Left hindlimb (tissue), 1 donor: ENCODE measurements around the gene SMIM22.

Experiments used
- DNase-seq: peaks from one replicate; pipeline ENCODE4 v3.0.0-alpha.2; 2018

Gene SMIM22

GRCh38 chr16:4826526-4826925 lies 31.4 kb downstream of the SMIM22 start:
- DNase-seq: no peak

- DNase-seq: no peak
Observed at GRCh38 chr16:4826980-4827379, 31.8 kb downstream of the SMIM22 start.

- no peak for DNase-seq
Observed at GRCh38 chr16:4828567-4829321, 33.6 kb downstream of the SMIM22 start.

GRCh38 chr16:4830408-4830807 lies 35.2 kb downstream of the SMIM22 start:
- DNase-seq: no peak

GRCh38 chr16:4831616-4832015 lies 36.4 kb downstream of the SMIM22 start:
- no peak for DNase-seq

GRCh38 chr16:4832698-4833343 lies 37.7 kb downstream of the SMIM22 start:
- DNase-seq: no peak

- no peak for DNase-seq
Observed at GRCh38 chr16:4833584-4833983, 38.4 kb downstream of the SMIM22 start.

GRCh38 chr16:4836727-4837126 lies 41.6 kb downstream of the SMIM22 start:
- DNase-seq: no peak

GRCh38 chr16:4837733-4838501 lies 42.7 kb downstream of the SMIM22 start:
- DNase-seq: no peak

GRCh38 chr16:4839942-4840341 lies 44.8 kb downstream of the SMIM22 start:
- DNase-seq: no peak

- DNase-seq: no peak
Observed at GRCh38 chr16:4840984-4841383, 45.8 kb downstream of the SMIM22 start.
